Fibroblast of pulmonary artery (primary cell): ENCODE results near the gene SMAP1.

Experiments used
- DNase-seq: peaks from one replicate; pipeline ENCODE4 v3.0.0-alpha.2; 2010; ENCODE audit warnings: low read depth
- H3K4me3 ChIP-seq: replicated peaks from 2 replicates; pipeline ENCODE4 v1.5.1; 2011; ENCODE audit warnings: low read depth, mild to moderate bottlenecking, control low read depth, low read length, moderate library complexity
- TF ChIP-seq, protein P1 (sequence below): IDR thresholded peaks from 2 replicates; pipeline ENCODE4 v1.5.1; 2011; ENCODE audit warnings: mild to moderate bottlenecking, control low read depth, low read length, inconsistent platforms; ENCODE audit errors: missing control alignments

Gene SMAP1

DNA sequence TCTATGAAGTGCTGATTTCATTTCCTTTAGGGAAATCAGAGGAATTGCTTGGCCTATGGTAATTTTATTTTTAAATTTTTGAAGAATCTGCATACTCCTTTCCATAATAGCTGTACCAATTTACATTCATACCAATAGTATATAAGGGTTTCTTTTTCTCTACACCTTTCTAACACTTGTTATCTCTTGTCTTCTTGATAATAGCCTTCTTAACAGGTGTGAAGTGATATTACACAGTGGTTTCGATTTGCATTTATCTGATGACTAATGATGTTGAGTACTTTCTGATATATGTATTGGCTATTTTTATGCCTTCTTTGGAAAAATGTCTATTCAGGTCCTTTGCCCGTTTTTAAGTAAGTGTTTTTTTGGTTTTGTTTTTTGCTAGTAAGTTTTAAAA is 40.8 kb downstream of the SMAP1 start:
- TF ChIP-seq, protein P1, sequence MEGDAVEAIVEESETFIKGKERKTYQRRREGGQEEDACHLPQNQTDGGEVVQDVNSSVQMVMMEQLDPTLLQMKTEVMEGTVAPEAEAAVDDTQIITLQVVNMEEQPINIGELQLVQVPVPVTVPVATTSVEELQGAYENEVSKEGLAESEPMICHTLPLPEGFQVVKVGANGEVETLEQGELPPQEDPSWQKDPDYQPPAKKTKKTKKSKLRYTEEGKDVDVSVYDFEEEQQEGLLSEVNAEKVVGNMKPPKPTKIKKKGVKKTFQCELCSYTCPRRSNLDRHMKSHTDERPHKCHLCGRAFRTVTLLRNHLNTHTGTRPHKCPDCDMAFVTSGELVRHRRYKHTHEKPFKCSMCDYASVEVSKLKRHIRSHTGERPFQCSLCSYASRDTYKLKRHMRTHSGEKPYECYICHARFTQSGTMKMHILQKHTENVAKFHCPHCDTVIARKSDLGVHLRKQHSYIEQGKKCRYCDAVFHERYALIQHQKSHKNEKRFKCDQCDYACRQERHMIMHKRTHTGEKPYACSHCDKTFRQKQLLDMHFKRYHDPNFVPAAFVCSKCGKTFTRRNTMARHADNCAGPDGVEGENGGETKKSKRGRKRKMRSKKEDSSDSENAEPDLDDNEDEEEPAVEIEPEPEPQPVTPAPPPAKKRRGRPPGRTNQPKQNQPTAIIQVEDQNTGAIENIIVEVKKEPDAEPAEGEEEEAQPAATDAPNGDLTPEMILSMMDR, result no peak
- no peak for DNase-seq

DNA sequence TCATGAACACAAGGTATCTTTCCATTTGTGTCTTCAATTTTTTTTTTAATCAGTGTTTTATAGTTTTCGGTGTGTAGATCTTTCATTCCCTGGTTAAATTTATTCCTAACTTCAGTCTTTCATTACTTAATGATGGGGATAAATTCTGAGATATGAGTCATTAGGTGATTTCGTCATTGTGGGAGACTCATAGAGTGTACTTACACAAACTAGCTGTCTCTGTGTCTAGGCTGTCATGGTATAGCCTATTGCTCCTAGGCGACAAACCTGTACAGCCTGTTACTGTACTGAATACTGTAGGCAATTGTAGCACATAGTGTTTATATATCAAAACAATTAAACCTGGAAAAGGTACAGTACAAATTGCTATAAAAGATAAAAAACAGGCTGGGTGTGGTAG is 42.1 kb downstream of the SMAP1 start:
- H3K4me3 ChIP-seq, result no peak overlapping the region
- DNase-seq, result peak; percentile 80
- TF ChIP-seq, protein P1, result no peak

More for the DNA sequence above, 40.8 kb downstream of the SMAP1 start:
- no peak overlapping the region for H3K4me3 ChIP-seq

DNA sequence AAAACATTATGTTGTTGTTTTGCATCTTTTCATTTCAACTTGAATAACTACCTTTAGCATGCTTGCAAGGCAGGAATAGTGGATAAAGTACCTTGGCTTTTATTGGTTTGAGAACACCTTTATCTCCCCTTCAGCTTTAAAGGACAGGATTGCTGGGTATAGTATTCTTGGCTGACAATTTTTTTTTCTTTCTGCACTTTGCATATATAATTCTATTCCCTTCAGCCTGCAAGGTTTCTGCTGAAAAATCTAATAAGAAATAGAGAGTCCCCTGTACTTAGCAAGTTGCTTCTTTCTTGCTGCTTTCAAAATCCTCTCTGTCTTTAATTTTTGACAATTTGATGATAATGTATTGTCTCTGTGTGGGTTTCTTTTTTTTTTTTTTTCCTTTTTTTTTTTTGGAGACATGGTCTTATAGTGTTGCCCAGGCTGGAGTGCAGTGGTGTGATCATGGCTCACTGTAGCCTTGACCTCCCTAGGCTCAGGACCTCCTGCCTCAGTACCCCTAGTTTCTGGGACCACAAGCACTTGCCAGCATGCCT is 47.1 kb downstream of the SMAP1 start:
- TF ChIP-seq, protein P1, result no peak
- H3K4me3 ChIP-seq, result no peak overlapping the region
- no peak for DNase-seq

DNA sequence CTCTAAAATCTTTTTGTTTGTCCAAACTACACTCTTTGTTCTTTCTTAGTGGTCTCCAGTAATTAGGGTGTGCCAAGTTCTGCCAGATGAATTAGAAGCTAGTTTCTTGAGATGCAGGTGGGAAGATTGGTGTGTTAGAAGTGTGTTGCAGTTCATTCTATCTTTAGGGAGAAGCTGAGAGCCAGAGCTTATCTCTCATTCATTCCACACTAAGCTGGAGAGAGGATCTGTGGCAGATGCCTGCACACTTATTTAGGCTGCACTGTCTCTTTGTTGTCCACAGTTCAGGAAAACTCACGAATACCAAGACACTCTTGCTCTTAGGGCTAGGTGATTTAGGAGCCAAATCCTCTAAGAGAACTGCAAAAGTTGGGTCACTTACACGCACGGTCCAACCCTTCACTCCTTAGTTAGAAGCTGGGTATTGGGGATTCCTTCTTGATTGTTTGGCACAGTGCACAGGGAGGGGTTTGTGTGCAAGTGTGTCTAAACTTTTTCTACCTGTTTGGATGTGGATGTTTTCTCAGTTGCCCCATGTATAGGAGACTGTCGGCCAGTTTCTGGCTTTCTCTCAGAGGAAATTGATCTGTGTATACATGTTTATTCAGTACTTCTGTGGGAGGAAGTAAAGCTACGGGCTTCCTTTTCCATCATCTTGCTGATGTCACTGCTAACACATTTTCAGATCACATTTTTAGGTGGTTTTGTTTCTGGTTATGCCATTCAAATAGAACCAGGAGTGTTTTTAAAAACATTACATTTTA is 49.5 kb downstream of the SMAP1 start:
- H3K4me3 ChIP-seq, result no peak overlapping the region
- DNase-seq, result no peak
- TF ChIP-seq, protein P1, result no peak

DNA sequence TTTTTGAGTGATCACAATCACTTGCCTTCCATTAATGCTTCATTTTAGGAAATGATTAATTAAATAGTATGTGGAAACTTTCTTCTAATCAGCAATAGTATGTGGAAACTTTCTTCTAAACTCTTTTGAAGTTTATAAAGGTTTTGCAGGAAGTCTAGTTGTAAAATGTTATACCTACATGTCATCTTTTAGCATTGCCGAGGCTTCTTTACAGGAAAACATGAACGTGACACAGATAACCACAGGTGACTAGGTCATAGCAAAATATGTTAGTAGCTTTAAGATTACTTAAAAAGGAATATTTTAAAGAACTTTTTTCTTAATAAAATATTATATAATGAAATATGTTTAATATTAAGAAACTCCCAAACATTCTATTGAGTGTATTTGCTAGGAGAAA is 56.8 kb downstream of the SMAP1 start:
- H3K4me3 ChIP-seq, result no peak overlapping the region
- TF ChIP-seq, protein P1, result no peak
- no peak for DNase-seq

DNA sequence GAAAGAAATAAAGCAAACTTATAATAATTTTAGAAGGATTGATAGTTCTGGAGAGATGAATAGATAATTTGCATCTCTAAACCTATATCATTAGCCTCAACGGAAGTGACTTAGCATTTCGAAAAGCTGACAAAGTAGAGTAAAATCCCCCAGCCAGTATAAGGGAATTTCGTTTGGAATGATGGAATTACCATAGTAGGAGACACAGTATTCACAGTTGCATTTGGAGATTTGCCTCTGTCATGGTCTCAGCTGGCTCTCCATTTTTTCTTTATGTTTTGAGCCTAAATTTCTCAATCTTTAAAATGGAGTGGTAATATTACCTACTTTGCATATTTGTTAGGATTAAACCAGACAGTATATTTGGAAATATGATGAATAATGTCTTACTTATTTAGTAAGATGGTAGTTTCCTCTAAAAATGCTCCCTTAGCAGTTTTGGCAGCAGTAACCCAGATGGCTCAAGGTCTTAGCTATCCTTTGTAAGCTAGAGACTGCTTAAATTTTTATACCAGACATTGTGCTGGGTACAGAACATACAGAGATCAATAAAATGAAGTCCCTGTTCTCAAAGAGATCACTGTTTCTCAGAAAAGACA is 58.2 kb downstream of the SMAP1 start:
- DNase-seq, result peak; percentile 46
- TF ChIP-seq, protein P1, result no peak
- no peak overlapping the region for H3K4me3 ChIP-seq
